ENCODE measurements around the gene SLU7. TPM values are rescaled to one million over a fixed set of nuclear protein-coding genes. Genes with fewer than 3 reads are reported as not detected.

The SLU7 gene
- total and polyA plus RNA-seq, 2 donors (not counting 3 experiments of a cell fraction or from before 2014, with no cell fraction given), result 10.2 to 48.2 TPM

- H3K4me1 ChIP-seq (ENCODE audit: control insufficient read depth, extremely low read depth, insufficient read depth, low read length), result peaks cover 53% of the 10 kb centered on the region
- TF ChIP-seq JUN (IDR thresholded peaks at IDR 0.05; ENCODE audit: borderline replicate concordance, insufficient read depth, insufficient read length, low read depth) (no peak), FOS (IDR thresholded peaks at IDR 0.05; ENCODE audit: borderline replicate concordance, insufficient read depth, low read length) (no peak), POLR2A (IDR thresholded peaks at IDR 0.05; ENCODE audit: low read depth, low read length) (no peak), GATA2 (IDR thresholded peaks at IDR 0.05; ENCODE audit: insufficient read depth, insufficient read length, low read depth, low read length) (no peak), POLR2AphosphoS5 (IDR thresholded peaks at IDR 0.05; ENCODE audit: insufficient read depth, low read depth, low read length) (no peak), MYC (IDR thresholded peaks at IDR 0.05; ENCODE audit: low read depth, low read length) (no peak), EZH2 (IDR thresholded peaks at IDR 0.05; ENCODE audit: borderline replicate concordance, low read depth, low read length, severe bottlenecking) (no peak)
- TF ChIP-seq, protein P1, sequence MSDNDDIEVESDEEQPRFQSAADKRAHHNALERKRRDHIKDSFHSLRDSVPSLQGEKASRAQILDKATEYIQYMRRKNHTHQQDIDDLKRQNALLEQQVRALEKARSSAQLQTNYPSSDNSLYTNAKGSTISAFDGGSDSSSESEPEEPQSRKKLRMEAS (IDR thresholded peaks at IDR 0.05; ENCODE audit: insufficient read depth, insufficient read length), result no peak
- TF ChIP-seq, protein P2, sequence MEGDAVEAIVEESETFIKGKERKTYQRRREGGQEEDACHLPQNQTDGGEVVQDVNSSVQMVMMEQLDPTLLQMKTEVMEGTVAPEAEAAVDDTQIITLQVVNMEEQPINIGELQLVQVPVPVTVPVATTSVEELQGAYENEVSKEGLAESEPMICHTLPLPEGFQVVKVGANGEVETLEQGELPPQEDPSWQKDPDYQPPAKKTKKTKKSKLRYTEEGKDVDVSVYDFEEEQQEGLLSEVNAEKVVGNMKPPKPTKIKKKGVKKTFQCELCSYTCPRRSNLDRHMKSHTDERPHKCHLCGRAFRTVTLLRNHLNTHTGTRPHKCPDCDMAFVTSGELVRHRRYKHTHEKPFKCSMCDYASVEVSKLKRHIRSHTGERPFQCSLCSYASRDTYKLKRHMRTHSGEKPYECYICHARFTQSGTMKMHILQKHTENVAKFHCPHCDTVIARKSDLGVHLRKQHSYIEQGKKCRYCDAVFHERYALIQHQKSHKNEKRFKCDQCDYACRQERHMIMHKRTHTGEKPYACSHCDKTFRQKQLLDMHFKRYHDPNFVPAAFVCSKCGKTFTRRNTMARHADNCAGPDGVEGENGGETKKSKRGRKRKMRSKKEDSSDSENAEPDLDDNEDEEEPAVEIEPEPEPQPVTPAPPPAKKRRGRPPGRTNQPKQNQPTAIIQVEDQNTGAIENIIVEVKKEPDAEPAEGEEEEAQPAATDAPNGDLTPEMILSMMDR (IDR thresholded peaks at IDR 0.05; ENCODE audit: extremely low read depth in 1 of 2, insufficient read depth in 1 of 2, low read depth in 1 of 2, low read length in 2 of 2), result no peak
- H4K20me1 ChIP-seq (replicated peaks; ENCODE audit: control insufficient read depth, extremely low read depth, insufficient read depth, low read length), result no peaks in the 10 kb centered on the region
- peaks cover 63% of the 10 kb centered on the region for H3K79me2 ChIP-seq (ENCODE audit: control insufficient read depth, insufficient read depth, low read length)
- no peaks in the 10 kb centered on the region for H3K9me1 ChIP-seq (replicated peaks; ENCODE audit: control insufficient read depth, extremely low read depth, insufficient read depth, low read length)
- no peak for FAIRE-seq
- DNase-seq (ENCODE audit: low read depth, low spot score), result no peak
- H3K9me3 ChIP-seq (replicated peaks; ENCODE audit: control insufficient read depth, insufficient read depth, low read length), result no peaks in the 10 kb centered on the region
- no peak overlapping the region for H3K4me2 ChIP-seq (ENCODE audit: insufficient read depth, low read length)
- no peak overlapping the region for H3K9ac ChIP-seq (replicated peaks; ENCODE audit: extremely low read depth, insufficient read depth, low read length)
- POLR2A ChIA-PET, result no interaction called here
- dilution Hi-C loops (cut with MboI; ENCODE audit: extremely low pct_ligation_motif_present, low sequenced_read_pairs), result no loop called here
- CTCF ChIA-PET, result interaction anchor here (0.6 to 5.5 kb wide), 4 partner anchors 18 to 398 kb away, joined by 4 to 54 read pairs (median 8); no protein-coding TSS in a partner anchor
- H3K27me3 ChIP-seq (ENCODE audit: control insufficient read depth in 2 of 2, insufficient read depth in 2 of 2, low read length in 2 of 2), result no peaks in the 10 kb centered on the region
- H3K27ac ChIP-seq (ENCODE audit: insufficient read depth, low read depth, low read length), result no peak overlapping the region
- no peak overlapping the region for H3K4me3 ChIP-seq (replicated peaks in 1 of 3; ENCODE audit: insufficient read depth in 1 of 3, low read depth in 1 of 3, low read length in 3 of 3)
- peaks cover 0 to 5% of the 10 kb centered on the region in 2 experiments for H3K36me3 ChIP-seq (ENCODE audit: control insufficient read depth in 2 of 2, extremely low read depth in 1 of 2, insufficient read depth in 2 of 2, low read length in 2 of 2)
- intact Hi-C loops (cut with micrococcal nuclease), result loop anchor here (2.0 kb wide), 1 partner anchor 31 kb away; no protein-coding TSS in a partner anchor
- H2AFZ ChIP-seq (ENCODE audit: low read depth, low read length), result peak overlapping the region; percentile 76
- BruUV-seq (replicated peaks), result no TSS peak
These were observed 1.4 kb upstream of the SLU7 start for GRCh38 chr5:160420331-160420610.
